H9 (cell line): ENCODE results near the gene METTL25B. TPM values are rescaled to one million over a fixed set of nuclear protein-coding genes. Genes with fewer than 3 reads are reported as not detected.

ENCODE experiments used
- DNase-seq: peaks from one replicate; pipeline ENCODE4 v3.0.0-alpha.2; 2017
- H2AFZ ChIP-seq: one replicate; pipeline ENCODE4 v1.6.1; 2013; ENCODE audit warnings: mild to moderate bottlenecking, low read length, control low read depth, moderate library complexity
- H2AK5ac ChIP-seq: 2 replicates; pipeline ENCODE4 v1.6.1; 2013; ENCODE audit warnings: low read length, control low read depth, mixed read lengths; ENCODE audit not compliant: insufficient read length
- H2BK120ac ChIP-seq: one replicate; pipeline ENCODE4 v1.6.1; 2013; ENCODE audit warnings: low read depth, mild to moderate bottlenecking, low read length, control low read depth, inconsistent platforms; ENCODE audit not compliant: poor library complexity, severe bottlenecking
- H2BK12ac ChIP-seq: 2 replicates; pipeline ENCODE4 v1.6.1; 2013; ENCODE audit warnings: low read length, control low read depth, mixed read lengths, low read depth; ENCODE audit not compliant: insufficient read length
- H2BK15ac ChIP-seq: 2 replicates; pipeline ENCODE4 v1.6.1; 2013; ENCODE audit warnings: low read depth, low read length, control low read depth
- H2BK20ac ChIP-seq: one replicate; pipeline ENCODE4 v1.6.1; 2013; ENCODE audit warnings: low read depth, mild to moderate bottlenecking, low read length, control low read depth, inconsistent platforms; ENCODE audit not compliant: poor library complexity, severe bottlenecking
- H2BK5ac ChIP-seq: 2 replicates; pipeline ENCODE4 v1.6.1; 2013; ENCODE audit warnings: low read length, control low read depth, mixed read lengths; ENCODE audit not compliant: insufficient read length
- H3K14ac ChIP-seq: 2 replicates; pipeline ENCODE4 v1.6.1; 2013; ENCODE audit warnings: low read length, control low read depth; ENCODE audit not compliant: insufficient read depth
- H3K18ac ChIP-seq: 2 replicates; pipeline ENCODE4 v1.6.1; 2013; ENCODE audit warnings: low read depth, mild to moderate bottlenecking, mixed read lengths, low read length, control low read depth; ENCODE audit not compliant: insufficient read length
- H3K23ac ChIP-seq: 2 replicates; pipeline ENCODE4 v1.6.1; 2013; ENCODE audit warnings: low read length, control low read depth, mixed read lengths, low read depth; ENCODE audit not compliant: insufficient read length
- H3K23me2 ChIP-seq: 2 replicates; pipeline ENCODE4 v1.6.1; 2013; ENCODE audit warnings: low read depth, mild to moderate bottlenecking, mixed read lengths, low read length, control low read depth; ENCODE audit not compliant: insufficient read length, poor library complexity, severe bottlenecking
- H3K27ac ChIP-seq: 2 replicates; pipeline ENCODE4 v1.5.1; 2013; ENCODE audit warnings: low read length, control low read depth, mixed read lengths, low read depth; ENCODE audit not compliant: insufficient read length
- H3K27me3 ChIP-seq: 2 replicates; pipeline ENCODE4 v1.6.1; 2013; ENCODE audit warnings: low read length, control low read depth, inconsistent platforms; ENCODE audit not compliant: insufficient read depth
- H3K4ac ChIP-seq: 2 replicates; pipeline ENCODE4 v1.6.1; 2013; ENCODE audit warnings: low read depth, mild to moderate bottlenecking, control low read depth, inconsistent platforms, low read length, moderate library complexity
- H3K4me1 ChIP-seq: 2 replicates; pipeline ENCODE4 v1.6.1; 2013; ENCODE audit warnings: low read length, control low read depth, inconsistent platforms; ENCODE audit not compliant: insufficient read depth
- H3K4me2 ChIP-seq: 2 replicates; pipeline ENCODE4 v1.6.1; 2013; ENCODE audit warnings: low read length, control low read depth, mixed read lengths; ENCODE audit not compliant: insufficient read length, insufficient read depth
- H3K56ac ChIP-seq: 2 replicates; pipeline ENCODE4 v1.6.1; 2013; ENCODE audit warnings: low read depth, mild to moderate bottlenecking, mixed read lengths, low read length, control low read depth; ENCODE audit not compliant: insufficient read length
- H3K79me1 ChIP-seq: 2 replicates; pipeline ENCODE4 v1.6.1; 2013; ENCODE audit warnings: low read depth, mild to moderate bottlenecking, moderate library complexity, low read length, control low read depth, inconsistent platforms; ENCODE audit not compliant: insufficient read depth, poor library complexity, severe bottlenecking
- H3K79me2 ChIP-seq: 2 replicates; pipeline ENCODE4 v1.6.1; 2013; ENCODE audit warnings: low read length, control low read depth, inconsistent platforms; ENCODE audit not compliant: insufficient read depth
- H3K9ac ChIP-seq: 2 replicates; pipeline ENCODE4 v1.6.1; 2013; ENCODE audit warnings: low read length, control low read depth, mixed read lengths; ENCODE audit not compliant: insufficient read length; ENCODE audit errors: extremely low read depth
- H3K9me3 ChIP-seq: one replicate; pipeline ENCODE4 v1.6.1; 2013; ENCODE audit warnings: low read depth, low read length, inconsistent platforms; ENCODE audit not compliant: control insufficient read depth
- H3T11ph ChIP-seq: one replicate; pipeline ENCODE4 v1.6.1; 2013; ENCODE audit warnings: mild to moderate bottlenecking, low read length, control low read depth, inconsistent platforms
- H4K20me1 ChIP-seq: one replicate; pipeline ENCODE4 v1.6.1; 2013; ENCODE audit not compliant: control insufficient read depth, insufficient read length, insufficient read depth
- H4K5ac ChIP-seq: 2 replicates; pipeline ENCODE4 v1.6.1; 2013; ENCODE audit warnings: low read depth, mild to moderate bottlenecking, mixed read lengths, low read length, control low read depth; ENCODE audit not compliant: insufficient read length
- H4K8ac ChIP-seq: replicated peaks from 2 replicates; pipeline ENCODE4 v1.6.1; 2013; ENCODE audit warnings: low read length, control low read depth, mixed read lengths, low read depth; ENCODE audit not compliant: insufficient read length
- H4K91ac ChIP-seq: 2 replicates; pipeline ENCODE4 v1.6.1; 2013; ENCODE audit warnings: low read depth, mild to moderate bottlenecking, moderate library complexity, mixed read lengths, low read length, control low read depth; ENCODE audit not compliant: insufficient read length
- H3K27ac Mint-ChIP-seq, 3 experiments: 2 replicates in 2 of 3; 3 replicates in 1 of 3; pipeline ENCODE4 v1.8.0; 2020 to 2021; ENCODE audit warnings: mixed read lengths in 3 of 3, mild to moderate bottlenecking in 1 of 3, moderate library complexity in 1 of 3
- H3K27me3 Mint-ChIP-seq: 2 replicates; pipeline ENCODE4 v1.8.0; 2021; ENCODE audit warnings: low read depth, mild to moderate bottlenecking, moderate library complexity, mixed read lengths
- H3K36me3 Mint-ChIP-seq, 3 experiments: 2 replicates in 2 of 3; 3 replicates in 1 of 3; pipeline ENCODE4 v1.8.0; 2020 to 2021; ENCODE audit warnings: low read depth in 3 of 3, mixed read lengths in 3 of 3; ENCODE audit not compliant: insufficient read depth in 1 of 3
- H3K4me1 Mint-ChIP-seq, 2 experiments: 2 replicates each; pipeline ENCODE4 v1.8.0; 2020; ENCODE audit warnings: mixed read lengths in 2 of 2
- H3K4me3 Mint-ChIP-seq, 2 experiments: 2 replicates in 1 of 2; 3 replicates in 1 of 2; pipeline ENCODE4 v1.8.0; 2020 to 2021; ENCODE audit warnings: mild to moderate bottlenecking in 2 of 2, mixed read lengths in 2 of 2, moderate library complexity in 1 of 2
- H3K9me3 Mint-ChIP-seq, 2 experiments: 2 replicates in 1 of 2; 3 replicates in 1 of 2; pipeline ENCODE4 v1.8.0; 2020; ENCODE audit warnings: mild to moderate bottlenecking in 2 of 2, mixed read lengths in 2 of 2, moderate library complexity in 1 of 2
- CTCF ChIP-seq: fragments of 200-600 bp; sonication (generic); conservative IDR thresholded peaks from 3 replicates; pipeline ENCODE4 v1.8.0; 2021; ENCODE audit warnings: antibody characterized with exemption, mild to moderate bottlenecking
- WGBS: extraction: QIAGEN DNeasy Blood & Tissue Kit; methylation state at CpG from one replicate; pipeline ENCODE4 v1.1.7; 2013; ENCODE audit warnings: missing lambda C conversion rate, low lambda C conversion rate, mixed read lengths; ENCODE audit not compliant: insufficient read length; ENCODE audit errors: extremely low coverage; 5-methylcytosine and 5-hydroxymethylcytosine counted together
- total RNA-seq: library from RNA; stranded (reverse); gene quantifications from 2 replicates; pipeline ENCODE4 v1.2.1, GENCODE V29; 2021

Gene METTL25B
- total RNA-seq, 1 experiment from 2014 or later: 26.2 TPM

GRCh38 chr1:156751757-156752481 is 23.6 kb downstream of the METTL25B start:
- no peak overlapping the region for H2BK20ac ChIP-seq
- peak; percentile 97 for DNase-seq
- H2BK120ac ChIP-seq: no peak overlapping the region
- H2AK5ac ChIP-seq: no peak overlapping the region
- H2BK15ac ChIP-seq: no peak overlapping the region
- no peak overlapping the region; the same call in 1 of the 2 replicates for H3K4ac ChIP-seq
- no peaks in the 10 kb centered on the region for H3K9me3 ChIP-seq
- H4K91ac ChIP-seq: peak overlapping the region; percentile 11
- H4K20me1 ChIP-seq: no peaks in the 10 kb centered on the region
- peaks cover 17% of the 10 kb centered on the region for H3K23me2 ChIP-seq
- H3K14ac ChIP-seq: peak overlapping the region; percentile 99
- no peaks in the 10 kb centered on the region for H3K27me3 ChIP-seq
- no CpG with 5 or more reads among the region's 68 CpGs for WGBS
- no peak overlapping the region for H2AFZ ChIP-seq
- no peak overlapping the region for H3K56ac ChIP-seq
- H3T11ph ChIP-seq: no peak overlapping the region
- H2BK5ac ChIP-seq: peak overlapping the region; percentile 11
- H3K4me1 ChIP-seq: peaks cover 19% of the 10 kb centered on the region; the same call in 1 of the 2 replicates
- H3K4me2 ChIP-seq: peak overlapping the region; percentile 73
- H3K79me2 ChIP-seq: peaks cover 22% of the 10 kb centered on the region; the same call in 1 of the 2 replicates
- no peaks in the 10 kb centered on the region for H3K9me3 Mint-ChIP-seq
- peak overlapping the region; percentile 97 for H3K18ac ChIP-seq
- H3K9ac ChIP-seq: peak overlapping the region; percentile 96
- no peak overlapping the region for H4K8ac ChIP-seq
- TF ChIP-seq CTCF: no peak
- H2BK12ac ChIP-seq: no peak overlapping the region
- H3K23ac ChIP-seq: no peak overlapping the region
- peak overlapping the region; percentile 91 to 96 for H3K4me3 Mint-ChIP-seq
- H3K27ac ChIP-seq: peak overlapping the region; percentile 50
- H4K5ac ChIP-seq: peak overlapping the region; percentile 69
- no peaks in the 10 kb centered on the region for H3K27me3 Mint-ChIP-seq
- peaks cover 38% of the 10 kb centered on the region in 2 experiments for H3K4me1 Mint-ChIP-seq
- H3K27ac Mint-ChIP-seq: peak overlapping the region; percentile 90 to 99 (median 93)
- H3K79me1 ChIP-seq: no peaks in the 10 kb centered on the region
- H3K36me3 Mint-ChIP-seq: peaks cover 0 to 10% (median 10%) of the 10 kb centered on the region in 3 experiments; a peak in 3 of 7 replicates
